Esophagus muscularis mucosa (tissue), 2 donors: ENCODE measurements around the gene NRROS.

Experiments
- EP300 ChIP-seq: sonication (generic); formaldehyde crosslinking; IDR thresholded peaks from one replicate; pipeline ENCODE4 v1.6.1; 2017; ENCODE audit warnings: antibody characterized with exemption
- POLR2A ChIP-seq: fragments of 450-650 bp; IDR thresholded peaks from one replicate; pipeline ENCODE4 v1.6.1; 2017; ENCODE audit warnings: antibody characterized with exemption, moderate library complexity, mild to moderate bottlenecking, low read depth

- TF ChIP-seq POLR2A, result no peak
- TF ChIP-seq EP300, result no peak
These were observed 5.6 kb downstream of the NRROS start for GRCh38 chr3:196645096-196645495.
